Mesothelial cell of epicardium (in vitro differentiated cells): ENCODE results near the gene TRIM17. TPM values are rescaled to one million over a fixed set of nuclear protein-coding genes. Genes with fewer than 3 reads are reported as not detected.
A peak's percentile ranks its signal among the peaks of the same experiment; 100 is the strongest.

Experiments used
- DNase-seq, 2 experiments: peaks; one replicate each; pipeline ENCODE4 v3.0.0; 2021; ENCODE audit warnings: low spot score in 2 of 2; ENCODE audit not compliant: unreplicated experiment in 2 of 2
- H3K27ac Mint-ChIP-seq: 2 replicates; pipeline ENCODE4 v1.8.0; 2021; ENCODE audit warnings: mixed read lengths
- H3K27me3 Mint-ChIP-seq: 2 replicates; pipeline ENCODE4 v1.8.0; 2021; ENCODE audit warnings: low read depth, mixed read lengths
- H3K36me3 Mint-ChIP-seq: 2 replicates; pipeline ENCODE4 v1.8.0; 2021; ENCODE audit warnings: mixed read lengths
- H3K4me1 Mint-ChIP-seq: 2 replicates; pipeline ENCODE4 v1.8.0; 2021; ENCODE audit warnings: mixed read lengths
- H3K4me3 Mint-ChIP-seq: 2 replicates; pipeline ENCODE4 v1.8.0; 2021; ENCODE audit warnings: mild to moderate bottlenecking, moderate library complexity, mixed read lengths
- H3K9me3 Mint-ChIP-seq: 2 replicates; pipeline ENCODE4 v1.8.0; 2021; ENCODE audit warnings: mixed read lengths
- total RNA-seq: library from RNA; stranded (reverse); gene quantifications from 3 replicates; pipeline ENCODE4 v1.2.1, GENCODE V29; 2021
- TF ChIP-seq, protein P1 (sequence below): fragments of 200-600 bp; sonication (generic); IDR thresholded peaks from one replicate; pipeline ENCODE4 v1.5.0; 2021; ENCODE audit warnings: antibody characterized with exemption; ENCODE audit not compliant: unreplicated experiment

TRIM17 gene
- total RNA-seq, 1 donor from 2014 or later: 30.6 TPM

GRCh38 chr1:228408869-228409805 is 7.5 kb downstream of the TRIM17 start:
- Mint-ChIP-seq H3K27ac (peak overlapping the region; percentile 67), H3K4me3 (peak overlapping the region; percentile 33), H3K4me1 (peaks cover 50% of the 10 kb centered on the region), H3K27me3 (no peaks in the 10 kb centered on the region), H3K36me3 (peaks cover 2% of the 10 kb centered on the region), H3K9me3 (no peaks in the 10 kb centered on the region)
- TF ChIP-seq, protein P1, sequence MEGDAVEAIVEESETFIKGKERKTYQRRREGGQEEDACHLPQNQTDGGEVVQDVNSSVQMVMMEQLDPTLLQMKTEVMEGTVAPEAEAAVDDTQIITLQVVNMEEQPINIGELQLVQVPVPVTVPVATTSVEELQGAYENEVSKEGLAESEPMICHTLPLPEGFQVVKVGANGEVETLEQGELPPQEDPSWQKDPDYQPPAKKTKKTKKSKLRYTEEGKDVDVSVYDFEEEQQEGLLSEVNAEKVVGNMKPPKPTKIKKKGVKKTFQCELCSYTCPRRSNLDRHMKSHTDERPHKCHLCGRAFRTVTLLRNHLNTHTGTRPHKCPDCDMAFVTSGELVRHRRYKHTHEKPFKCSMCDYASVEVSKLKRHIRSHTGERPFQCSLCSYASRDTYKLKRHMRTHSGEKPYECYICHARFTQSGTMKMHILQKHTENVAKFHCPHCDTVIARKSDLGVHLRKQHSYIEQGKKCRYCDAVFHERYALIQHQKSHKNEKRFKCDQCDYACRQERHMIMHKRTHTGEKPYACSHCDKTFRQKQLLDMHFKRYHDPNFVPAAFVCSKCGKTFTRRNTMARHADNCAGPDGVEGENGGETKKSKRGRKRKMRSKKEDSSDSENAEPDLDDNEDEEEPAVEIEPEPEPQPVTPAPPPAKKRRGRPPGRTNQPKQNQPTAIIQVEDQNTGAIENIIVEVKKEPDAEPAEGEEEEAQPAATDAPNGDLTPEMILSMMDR: no peak
- DNase-seq: no peak

GRCh38 chr1:228408041-228408868 is 8.4 kb downstream of the TRIM17 start:
- TF ChIP-seq, protein P1: no peak
- H3K9me3 Mint-ChIP-seq: no peaks in the 10 kb centered on the region
- peak overlapping the region; percentile 56 for H3K27ac Mint-ChIP-seq
- no peak for DNase-seq
- no peaks in the 10 kb centered on the region for H3K27me3 Mint-ChIP-seq
- peaks cover 45% of the 10 kb centered on the region for H3K4me1 Mint-ChIP-seq
- H3K4me3 Mint-ChIP-seq: peak overlapping the region; percentile 90
- H3K36me3 Mint-ChIP-seq: peaks cover 3% of the 10 kb centered on the region

GRCh38 chr1:228407106-228408040 is 9.3 kb downstream of the TRIM17 start:
- H3K9me3 Mint-ChIP-seq: no peaks in the 10 kb centered on the region
- TF ChIP-seq, protein P1: no peak
- H3K27me3 Mint-ChIP-seq: no peaks in the 10 kb centered on the region
- peak in 1 of 2 experiments; percentile 43 for DNase-seq
- peaks cover 5% of the 10 kb centered on the region for H3K36me3 Mint-ChIP-seq
- peaks cover 41% of the 10 kb centered on the region for H3K4me1 Mint-ChIP-seq
- H3K27ac Mint-ChIP-seq: peak overlapping the region; percentile 86
- peak overlapping the region; percentile 90 for H3K4me3 Mint-ChIP-seq

DNA sequence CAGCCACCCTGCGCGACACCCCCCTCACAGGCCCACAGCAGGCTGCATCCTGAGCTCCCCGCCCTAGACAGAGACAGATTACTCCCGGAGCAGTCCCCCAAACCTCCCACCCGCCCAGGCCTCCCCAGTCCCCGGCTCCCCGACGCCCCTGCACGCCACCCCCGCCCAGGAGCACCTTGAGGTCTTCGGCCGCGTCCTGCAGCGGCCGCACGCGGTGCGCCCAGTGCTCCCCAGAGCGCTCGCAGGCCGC is 10.8 kb downstream of the TRIM17 start:
- TF ChIP-seq, protein P1: no peak
- no peak for DNase-seq
- H3K4me1 Mint-ChIP-seq: peaks cover 37% of the 10 kb centered on the region
- no peaks in the 10 kb centered on the region for H3K9me3 Mint-ChIP-seq
- H3K4me3 Mint-ChIP-seq: peak overlapping the region; percentile 90
- no peaks in the 10 kb centered on the region for H3K27me3 Mint-ChIP-seq
- peak overlapping the region; percentile 92 for H3K27ac Mint-ChIP-seq
- H3K36me3 Mint-ChIP-seq: peaks cover 7% of the 10 kb centered on the region
